ENCODE results near the gene FMN1.

The FMN1 gene

DNA sequence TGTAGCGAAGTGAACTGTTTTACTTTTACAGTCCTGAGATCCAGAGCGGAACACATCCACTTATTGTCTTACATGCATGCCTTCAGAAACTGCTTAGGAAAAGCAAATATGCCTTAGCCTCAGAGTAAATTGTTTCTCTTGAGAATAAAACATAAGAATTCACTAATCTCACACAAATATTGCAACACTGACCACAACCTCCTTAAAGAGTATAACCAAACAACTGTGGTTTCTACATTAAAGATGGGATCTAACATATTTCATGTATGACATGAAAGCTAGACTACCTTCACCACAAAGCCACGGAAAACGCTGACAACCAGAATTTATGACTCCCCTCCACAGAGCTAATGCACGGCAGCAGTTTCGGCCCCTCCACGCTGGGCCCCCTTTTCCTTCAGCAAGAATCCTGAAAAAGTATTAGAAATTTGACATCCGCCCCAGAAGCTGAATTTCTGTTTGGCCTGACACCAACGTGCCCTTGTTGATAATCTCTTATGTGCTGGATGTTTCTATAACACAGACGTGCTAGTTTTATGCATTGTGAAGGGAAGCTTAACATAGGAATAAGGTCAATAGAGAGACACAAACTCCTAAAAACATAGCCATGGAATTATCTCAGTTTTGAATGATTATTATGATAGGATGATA is 392.1 kb downstream of the FMN1 start:
- DNase-seq, result no peak

DNA sequence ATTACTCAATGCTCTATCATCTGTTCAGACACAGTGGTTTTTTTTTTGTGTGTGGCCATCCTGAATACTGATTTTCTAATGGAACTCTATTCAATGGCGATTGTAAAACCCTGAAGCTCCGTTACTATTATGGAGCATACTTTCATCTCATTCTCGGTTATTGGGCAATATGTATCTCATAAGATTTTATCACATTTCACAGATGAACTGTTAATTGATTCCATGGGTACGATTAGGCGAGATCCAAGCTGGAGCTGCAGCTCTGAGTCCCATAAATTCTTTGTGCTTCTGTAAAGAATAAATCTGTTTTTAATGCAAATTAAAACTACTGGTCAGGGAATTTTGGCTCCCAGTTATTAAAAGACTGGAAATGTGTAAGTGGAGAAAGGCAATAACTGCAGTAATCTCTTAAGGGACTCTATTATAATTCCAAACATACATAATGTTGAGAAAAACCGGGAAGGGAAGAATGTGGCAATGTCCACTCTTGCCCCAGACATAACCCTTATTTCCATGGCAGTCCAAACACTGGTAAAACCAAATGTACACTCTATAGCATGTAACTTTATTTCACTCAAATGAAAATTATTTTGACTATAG is 394.5 kb downstream of the FMN1 start:
- no peak for DNase-seq

DNA sequence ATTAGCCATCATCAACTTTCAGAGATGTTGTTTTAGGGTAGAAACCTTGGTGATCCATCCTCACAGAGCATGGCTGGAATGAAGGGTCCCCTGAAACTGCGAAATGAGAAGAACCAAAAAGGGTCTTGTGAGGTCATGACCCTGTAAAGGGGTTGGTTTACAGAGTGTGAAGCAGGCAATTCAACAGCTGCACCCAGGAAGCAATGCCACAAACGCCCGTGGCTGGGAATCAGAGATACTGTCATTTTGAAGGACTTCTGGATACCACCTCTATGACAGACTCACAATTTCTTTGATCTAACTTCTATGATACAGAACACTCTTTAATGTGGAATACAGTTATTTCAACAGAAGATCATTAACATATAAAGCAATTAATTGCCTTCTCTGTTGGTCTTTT is 397.7 kb downstream of the FMN1 start:
- no peak for DNase-seq

DNA sequence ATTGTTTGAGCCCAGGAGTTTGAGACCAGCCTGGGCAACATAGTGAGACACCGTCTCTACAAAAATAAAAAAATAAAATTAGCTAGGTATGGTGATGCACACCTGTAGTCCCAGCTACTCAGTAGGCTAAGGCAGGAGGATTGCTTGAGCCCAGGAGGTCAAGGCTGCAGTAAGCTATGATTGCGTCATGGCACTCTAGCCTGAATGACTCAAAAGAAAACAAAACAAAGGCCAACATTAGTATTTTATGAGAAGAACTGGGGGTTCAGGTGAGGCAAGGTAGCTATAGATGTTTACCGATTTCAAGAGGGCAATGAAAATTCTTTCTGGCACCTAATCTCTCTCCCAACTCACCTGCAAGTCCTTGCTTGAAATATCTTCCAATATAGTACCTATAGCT is 399.5 kb downstream of the FMN1 start:
- no peak for DNase-seq

DNA sequence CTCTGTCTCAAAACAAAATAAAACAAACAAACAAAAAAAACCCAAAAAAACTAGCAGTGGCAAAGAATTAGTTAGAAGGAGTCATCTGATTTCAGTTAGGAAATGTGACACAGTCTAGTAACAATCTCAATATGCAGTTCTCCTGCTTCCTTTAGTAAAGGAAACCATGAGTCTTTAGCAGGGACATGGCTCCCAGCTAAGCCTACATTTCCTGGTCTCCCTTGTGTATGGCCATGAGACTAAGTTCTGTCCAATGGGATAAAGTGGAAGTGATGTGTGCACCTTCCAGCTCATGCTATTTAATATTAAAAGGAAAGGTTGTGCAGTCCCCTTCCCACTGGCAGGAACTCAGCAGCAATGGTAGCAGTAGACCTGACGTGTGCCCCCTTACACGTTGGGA is 402.1 kb downstream of the FMN1 start:
- no peak for DNase-seq

DNA sequence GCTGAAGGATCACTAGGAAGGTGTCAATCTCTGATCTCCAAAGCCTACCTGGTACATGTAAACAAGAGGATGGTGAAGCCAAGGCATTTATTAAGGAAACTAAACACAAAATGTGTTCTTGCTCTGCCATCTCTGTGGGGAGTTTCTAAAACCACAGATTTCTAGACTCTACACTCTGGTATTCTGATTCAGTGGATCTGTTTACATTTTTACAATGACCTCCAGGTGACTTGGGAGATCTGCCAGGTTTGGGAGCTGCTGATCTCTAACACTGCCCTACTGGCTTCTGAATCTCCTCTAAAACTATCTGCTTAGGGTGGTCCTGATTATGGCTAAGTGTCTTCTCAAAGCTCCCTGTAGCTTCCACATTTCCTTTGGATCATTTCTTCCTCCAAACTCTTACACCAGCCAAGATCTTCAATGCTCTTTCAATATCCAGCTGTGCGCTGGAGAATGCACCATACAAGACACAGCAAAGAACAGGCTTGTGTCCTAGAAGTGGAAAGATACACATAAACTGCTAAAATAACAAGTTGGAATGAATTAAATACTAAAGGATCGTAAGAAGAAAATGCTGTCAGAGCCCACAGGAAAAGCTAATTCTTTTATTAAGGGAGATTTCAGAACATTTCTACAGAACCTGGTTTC is 404.0 kb downstream of the FMN1 start:
- DNase-seq, result no peak

DNA sequence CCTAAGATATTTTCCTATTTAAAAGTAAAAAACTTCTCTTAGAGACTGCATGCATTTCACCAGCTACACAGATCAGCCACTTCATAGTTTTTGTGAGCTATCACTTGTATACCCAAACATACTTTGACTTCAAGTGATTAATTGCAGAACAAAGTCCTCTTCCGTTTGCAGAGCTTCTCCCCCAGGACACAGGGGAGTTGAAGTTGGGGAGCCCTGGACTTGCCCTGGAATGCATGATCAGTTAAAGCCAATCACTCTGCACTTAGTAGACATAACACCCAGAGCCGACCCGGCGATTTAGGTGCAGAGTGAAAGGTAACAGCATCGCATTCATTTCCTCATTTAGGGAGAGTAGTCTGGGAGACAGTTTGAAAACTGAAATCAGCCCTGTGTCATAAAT is 406.6 kb downstream of the FMN1 start:
- no peak for DNase-seq

DNA sequence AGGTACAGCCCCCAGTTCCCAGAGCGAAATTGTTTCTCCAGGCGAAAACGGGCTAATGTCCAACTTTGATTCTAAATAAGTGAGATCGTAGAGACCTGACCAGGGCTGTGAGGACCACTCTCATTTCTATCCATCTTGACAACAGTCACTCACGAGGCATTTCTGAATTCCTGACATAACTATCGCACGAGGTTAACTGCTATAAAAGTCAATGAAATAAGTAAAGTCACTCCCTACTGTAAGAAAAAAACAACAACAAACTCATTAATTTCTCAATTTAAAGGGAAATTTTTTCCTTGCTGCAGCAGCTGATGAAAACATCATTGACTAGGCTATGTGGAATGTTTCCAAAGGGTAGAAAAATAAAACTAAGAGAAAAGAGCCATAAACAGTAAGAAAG is 407.6 kb downstream of the FMN1 start:
- no peak for DNase-seq

DNA sequence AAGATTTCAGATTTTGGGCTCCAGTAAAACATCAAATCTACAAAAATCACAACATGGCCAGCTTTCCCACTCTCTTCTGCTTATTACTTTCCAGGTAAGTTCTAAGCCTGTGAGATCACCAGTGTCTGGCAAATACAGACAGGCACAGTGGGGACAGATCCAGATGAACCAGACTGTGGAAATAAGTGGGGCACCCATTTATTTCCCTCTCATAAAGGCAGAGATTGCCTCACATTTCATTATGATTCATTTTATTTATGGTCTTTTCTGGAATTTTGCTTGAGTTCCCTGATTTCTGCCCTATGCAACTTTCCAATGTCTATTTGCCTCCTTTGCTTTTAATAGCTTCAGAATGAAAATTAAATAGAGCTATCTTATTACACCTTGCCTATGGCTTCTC is 409.9 kb downstream of the FMN1 start:
- no peak for DNase-seq

DNA sequence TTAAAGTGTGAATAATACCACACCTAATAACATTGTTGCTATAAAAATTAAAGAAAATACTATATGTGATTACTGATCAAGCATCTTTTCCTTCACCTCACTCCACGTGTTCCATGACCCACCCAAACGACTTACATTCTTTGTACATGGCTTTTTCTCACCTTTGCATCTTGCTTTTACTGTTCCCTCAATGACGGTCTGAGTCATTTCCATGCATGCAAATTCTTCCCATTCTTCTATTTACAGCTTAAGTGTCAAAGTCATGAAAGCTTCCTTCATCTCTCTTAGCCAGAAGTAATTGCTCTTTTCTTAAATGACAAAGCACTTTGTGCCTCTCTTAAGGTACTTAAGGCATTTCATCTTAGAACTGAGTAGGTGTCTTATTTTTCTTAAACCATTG is 412.7 kb downstream of the FMN1 start:
- DNase-seq, result no peak

DNA sequence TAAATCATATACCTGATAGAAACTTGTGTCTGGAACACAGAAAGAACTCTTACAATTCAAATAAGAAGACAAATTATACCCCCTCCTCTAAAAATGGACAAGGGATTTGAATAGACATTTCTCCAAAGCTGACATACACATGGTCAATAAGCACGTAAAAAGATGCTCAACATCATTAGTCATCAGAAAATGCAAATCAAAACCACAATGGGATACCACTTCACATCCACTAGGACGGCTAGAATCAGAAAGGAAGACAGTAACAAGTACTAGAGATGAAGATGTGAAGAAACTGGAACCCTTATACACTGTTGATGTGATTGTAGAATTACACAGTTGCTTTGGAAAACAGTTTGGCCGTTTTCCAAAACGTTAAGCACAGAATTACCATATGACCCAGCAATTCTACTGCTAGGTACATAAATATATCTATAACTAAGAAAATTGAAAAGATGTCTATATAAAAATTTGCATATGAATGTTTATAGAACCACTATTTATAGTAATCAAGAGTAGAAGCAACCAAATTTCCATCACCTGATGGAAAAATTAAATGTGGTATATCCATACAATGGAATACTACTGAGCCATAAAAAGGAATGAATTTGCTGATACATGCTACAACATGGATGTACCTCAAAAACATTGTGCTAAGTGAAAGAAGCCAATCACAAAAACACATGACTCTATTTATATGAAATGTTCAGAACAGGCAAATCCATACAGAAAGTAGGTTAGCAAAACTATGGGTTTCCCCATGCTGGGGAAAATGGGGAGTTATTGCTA is 415.9 kb downstream of the FMN1 start:
- DNase-seq, result no peak

DNA sequence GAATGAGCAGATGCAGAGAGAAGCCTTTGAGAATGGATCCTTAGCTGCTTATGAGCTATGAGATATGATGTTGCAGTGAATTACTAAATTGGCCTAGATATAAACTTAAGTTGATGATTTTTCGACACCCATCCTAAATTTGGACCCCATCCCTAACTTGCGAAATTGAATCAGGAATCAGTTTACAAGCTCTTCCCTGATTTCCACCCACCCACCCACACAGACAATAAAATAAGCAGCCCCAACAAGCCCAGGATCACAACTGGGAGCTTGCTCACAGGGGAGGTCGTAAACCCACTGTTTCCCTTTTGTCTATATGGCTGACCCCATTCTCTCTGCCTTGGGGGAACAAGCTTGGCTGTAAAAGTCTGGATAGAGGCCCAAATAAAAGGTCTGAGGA is 419.4 kb downstream of the FMN1 start:
- no peak for DNase-seq

DNA sequence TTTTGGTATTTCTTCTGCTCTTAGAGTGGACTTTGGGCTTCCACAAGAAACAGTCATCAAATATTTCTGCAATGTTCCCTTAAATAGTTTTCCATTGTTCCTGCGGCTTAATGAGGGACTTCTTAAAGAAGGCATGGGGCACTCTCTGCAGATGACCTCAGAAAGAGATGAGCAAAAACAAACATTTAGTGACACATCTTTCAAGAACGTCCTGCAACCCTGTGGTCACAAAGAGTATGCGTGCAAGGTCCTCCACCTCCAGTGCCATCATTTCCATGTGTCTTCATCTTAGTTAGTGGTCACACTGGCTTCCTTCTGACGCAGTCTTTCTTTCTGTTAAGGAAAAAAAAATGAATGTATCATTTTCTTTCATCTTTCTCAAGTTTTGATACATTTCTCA is 420.5 kb downstream of the FMN1 start:
- no peak for DNase-seq

DNA sequence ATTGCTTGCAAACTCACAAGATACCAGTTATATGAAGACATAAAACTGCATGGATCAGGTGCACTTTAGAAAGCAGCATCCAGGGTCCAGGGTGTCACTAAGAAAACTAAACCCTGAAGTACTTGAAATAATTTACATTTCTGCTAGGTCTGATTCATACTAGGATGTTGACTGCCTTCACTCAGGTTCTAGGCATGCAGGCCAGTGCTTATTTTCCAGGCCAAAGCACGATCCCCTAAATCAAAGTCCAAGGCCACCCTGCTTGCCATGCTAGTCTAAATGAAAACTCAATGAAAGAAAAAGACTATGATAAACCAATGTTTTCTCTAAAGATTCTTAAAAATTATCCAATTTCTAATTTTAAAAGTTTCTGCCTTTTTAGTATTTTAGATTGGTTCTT is 427.3 kb downstream of the FMN1 start:
- no peak for DNase-seq

DNA sequence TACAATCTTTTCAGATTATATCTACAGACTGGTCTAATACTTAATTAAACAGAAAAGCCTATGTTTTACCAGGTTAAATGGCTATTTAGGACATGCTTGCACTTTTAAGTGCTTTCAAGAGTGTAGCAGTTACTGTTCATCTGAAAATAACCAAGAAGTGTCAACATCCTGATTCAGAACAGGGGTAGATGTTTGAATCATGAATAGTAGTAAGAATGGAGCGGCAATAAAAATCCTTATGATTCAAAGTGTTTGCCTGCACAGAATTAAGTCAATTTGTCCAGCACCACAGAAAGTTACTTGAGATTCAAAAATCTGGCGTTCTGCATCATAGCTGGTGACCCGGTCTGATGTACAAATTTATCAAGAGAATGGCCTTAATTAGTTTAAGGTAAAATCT is 428.4 kb downstream of the FMN1 start:
- DNase-seq, result no peak

DNA sequence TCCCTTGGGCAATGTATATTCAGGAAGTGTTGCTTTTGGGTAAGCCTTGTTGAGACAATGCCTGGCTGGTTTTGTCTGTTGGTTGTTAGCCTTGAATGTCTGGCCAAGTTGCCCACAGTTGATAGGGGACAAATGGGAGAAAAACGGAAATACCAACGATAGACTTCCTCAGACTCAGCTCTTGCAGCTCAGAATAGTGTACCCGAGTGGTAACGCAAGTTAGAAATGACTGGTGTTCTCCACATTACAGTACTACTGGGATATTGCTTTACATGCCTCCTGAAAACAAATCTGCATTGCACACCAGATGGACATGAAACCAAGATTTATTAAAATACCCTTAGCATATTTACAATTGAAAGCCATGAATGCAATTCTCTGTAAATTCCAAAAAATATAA is 429.3 kb downstream of the FMN1 start:
- DNase-seq, result no peak

DNA sequence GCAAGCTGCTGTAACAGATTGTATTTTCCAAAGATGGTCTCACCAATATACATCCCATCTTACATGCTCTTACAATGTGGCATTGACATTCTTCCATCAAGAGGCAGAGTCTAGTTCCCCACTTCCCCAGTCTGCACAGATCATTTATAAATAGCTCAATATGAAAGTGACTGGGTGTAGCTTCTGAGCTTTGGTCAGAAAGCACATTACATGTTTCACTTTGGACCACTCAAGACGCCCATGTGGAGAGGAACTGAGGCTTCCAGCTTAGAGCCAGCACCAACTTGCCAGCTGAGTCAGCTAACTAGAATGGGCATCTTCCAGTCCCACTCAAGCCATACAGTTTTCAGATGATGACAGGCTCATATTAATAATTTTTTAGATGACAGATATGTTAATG is 431.2 kb downstream of the FMN1 start:
- DNase-seq, result no peak

DNA sequence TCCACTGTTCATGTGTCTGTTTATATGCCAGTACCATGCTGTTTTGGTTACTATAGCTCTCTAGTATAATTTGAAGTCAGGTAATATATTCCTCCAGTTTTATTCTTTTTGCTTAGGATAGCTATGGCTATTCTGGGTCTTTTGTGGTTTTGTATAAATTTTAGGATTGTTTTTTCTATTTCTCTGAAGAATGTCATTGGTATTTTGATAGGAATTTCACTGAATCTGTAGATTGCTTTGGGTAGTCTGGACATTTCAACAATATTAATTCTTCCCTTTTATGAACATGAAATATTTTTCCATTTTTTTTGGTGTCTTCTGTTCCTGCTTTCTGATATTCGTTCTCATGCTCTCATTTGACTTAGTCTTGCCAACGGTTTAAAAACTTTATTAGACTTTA is 437.1 kb downstream of the FMN1 start:
- DNase-seq, result no peak

DNA sequence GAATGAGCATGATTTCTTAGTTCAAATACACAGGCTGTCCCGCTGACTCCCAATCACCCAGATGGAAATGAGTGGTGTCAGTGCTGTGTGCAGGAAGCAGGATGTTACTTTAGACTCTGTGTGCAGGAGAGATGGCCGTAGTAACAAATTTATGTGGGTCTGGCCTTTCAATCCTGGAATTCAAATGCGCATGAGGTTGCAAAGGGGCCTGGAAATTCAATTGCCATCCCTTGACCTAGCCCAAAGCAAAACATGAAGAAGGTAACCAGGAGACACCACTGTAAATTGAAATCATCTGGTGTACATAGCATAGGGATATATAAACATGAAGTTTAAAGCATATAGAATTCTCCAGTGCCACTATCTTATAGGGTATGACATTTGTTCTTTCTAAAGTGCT is 443.5 kb downstream of the FMN1 start:
- DNase-seq, result no peak

DNA sequence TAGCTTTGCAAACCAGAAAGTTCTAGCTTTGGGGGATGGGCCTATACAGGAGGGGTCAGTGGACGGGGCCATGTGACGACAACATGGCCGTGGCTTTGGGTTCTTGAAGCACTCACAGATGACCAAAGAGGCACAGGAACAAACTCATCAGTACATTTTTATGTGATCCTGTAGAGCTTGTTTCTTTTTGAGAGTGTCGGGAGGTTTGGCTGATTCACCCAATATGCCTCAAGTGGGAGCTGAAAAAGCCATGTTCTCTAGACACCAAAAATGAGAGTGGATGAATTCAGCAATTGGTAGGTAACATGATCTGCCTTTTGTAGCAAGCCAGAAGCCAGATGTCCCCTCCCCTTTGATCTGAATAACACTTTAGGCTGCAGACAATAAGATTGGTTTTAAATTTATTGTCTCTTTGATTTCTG is 446.6 kb downstream of the FMN1 start:
- no peak for DNase-seq

DNA sequence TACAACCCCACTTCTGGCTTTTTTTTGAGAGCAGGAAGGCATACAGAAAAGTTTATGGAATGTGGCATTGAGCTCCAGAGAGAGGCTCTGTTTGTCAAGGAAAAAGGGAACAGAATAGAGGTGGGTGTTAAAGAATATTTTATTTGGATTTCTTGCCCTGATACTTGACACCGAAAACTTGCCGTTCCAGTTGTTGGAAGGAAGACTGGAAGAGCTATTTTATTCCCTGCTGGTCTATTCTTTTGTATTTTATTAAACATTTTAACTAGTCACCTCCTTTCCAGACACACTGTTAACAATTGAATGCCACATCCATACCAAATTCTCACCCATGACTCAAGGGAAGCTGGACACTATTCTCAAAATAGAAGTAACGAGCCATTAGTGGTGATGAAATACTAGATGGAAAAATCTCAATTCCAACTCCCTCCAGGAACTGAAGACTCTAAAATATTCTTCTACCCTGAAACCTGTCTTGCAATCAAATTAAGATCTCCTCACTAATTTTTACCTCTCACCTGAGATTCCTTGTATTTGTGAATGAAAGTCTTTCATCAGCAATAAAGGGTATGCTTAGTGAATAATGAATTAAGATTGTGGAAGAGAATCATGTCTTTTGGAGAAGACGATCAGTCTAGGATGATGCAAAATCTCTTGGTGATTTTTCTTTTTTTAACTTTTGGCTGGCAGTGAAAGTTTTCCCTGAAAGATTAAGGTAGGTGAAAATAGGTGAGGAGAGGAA is 448.2 kb downstream of the FMN1 start:
- DNase-seq, result no peak

DNA sequence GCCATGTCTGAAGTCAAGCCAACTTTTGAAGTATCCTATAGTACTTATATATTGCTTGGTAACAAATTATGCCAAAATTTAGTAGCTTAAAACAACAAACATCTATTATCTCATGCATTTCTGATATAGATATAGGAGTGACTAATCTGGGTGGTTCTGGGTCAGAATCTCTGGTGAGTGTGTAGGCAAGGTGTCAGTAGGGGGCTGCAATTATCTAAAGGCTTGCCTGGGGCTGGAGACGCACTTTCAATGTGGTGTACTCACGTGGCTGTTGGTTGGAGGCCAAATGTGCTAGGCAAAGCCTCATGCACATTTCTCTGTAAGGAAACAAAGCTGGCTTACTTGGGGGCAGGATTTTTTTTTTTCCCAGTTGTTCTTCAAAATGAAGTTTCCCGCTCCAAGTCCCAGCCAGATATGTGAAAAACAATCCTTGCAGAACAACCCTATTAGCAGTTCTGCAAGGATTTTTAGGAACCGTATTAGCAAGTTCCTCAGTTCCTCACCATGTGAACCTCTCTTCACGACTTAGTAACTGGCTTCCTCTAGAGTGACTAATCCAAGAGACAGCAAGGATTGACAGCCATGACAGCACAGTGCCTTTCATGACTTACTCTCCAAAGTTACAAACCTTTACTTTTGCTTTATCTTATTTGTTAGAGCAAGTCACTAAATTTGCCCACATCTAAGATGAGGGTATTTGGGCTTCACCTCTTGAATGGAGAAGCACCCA is 450.9 kb downstream of the FMN1 start:
- no peak for DNase-seq

Measured in SHP77 treated with DMSO at 0.1 percent for 48 hours (cell line).